ENCODE data around the gene CYTH2.

DNA sequence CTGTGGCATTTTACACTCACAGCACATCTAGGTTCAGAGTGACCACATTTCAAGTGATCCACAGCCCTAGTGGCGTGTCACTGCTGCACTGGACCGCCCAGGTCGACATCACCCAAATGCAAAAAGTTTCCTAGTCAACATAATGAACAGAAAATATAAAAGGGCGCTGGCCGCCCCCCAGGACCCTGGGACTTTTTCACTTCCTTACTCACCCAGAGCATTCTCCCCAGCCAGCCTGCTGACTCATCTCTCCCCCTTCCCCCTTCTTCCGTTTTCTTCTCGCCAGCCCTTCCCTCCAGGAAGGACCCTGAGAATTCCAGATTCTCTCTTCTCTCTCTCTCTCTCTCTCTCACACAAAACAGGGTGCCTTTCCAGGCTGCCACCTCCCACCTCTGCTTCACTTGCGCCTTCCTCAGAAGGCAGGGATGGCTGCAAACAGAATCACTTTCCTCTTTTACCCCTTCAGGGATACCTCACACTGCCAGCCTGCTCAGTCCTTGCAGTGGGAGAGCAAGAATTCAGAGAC, 44.4 kb upstream of the CYTH2 start:
- TF ChIP-seq, protein P1, sequence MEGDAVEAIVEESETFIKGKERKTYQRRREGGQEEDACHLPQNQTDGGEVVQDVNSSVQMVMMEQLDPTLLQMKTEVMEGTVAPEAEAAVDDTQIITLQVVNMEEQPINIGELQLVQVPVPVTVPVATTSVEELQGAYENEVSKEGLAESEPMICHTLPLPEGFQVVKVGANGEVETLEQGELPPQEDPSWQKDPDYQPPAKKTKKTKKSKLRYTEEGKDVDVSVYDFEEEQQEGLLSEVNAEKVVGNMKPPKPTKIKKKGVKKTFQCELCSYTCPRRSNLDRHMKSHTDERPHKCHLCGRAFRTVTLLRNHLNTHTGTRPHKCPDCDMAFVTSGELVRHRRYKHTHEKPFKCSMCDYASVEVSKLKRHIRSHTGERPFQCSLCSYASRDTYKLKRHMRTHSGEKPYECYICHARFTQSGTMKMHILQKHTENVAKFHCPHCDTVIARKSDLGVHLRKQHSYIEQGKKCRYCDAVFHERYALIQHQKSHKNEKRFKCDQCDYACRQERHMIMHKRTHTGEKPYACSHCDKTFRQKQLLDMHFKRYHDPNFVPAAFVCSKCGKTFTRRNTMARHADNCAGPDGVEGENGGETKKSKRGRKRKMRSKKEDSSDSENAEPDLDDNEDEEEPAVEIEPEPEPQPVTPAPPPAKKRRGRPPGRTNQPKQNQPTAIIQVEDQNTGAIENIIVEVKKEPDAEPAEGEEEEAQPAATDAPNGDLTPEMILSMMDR (IDR thresholded peaks at IDR 0.05) = no peak
- TF ChIP-seq POLR2A (IDR thresholded peaks at IDR 0.05) = no peak
